ENCODE measurements around the gene APC. TPM values are rescaled to one million over a fixed set of nuclear protein-coding genes. Genes with fewer than 3 reads are reported as not detected.
A peak's percentile ranks its signal among the peaks of the same experiment; 100 is the strongest.

APC gene
- total RNA-seq, 2 experiments from 2014 or later: 21.8 to 22.8 TPM

DNA sequence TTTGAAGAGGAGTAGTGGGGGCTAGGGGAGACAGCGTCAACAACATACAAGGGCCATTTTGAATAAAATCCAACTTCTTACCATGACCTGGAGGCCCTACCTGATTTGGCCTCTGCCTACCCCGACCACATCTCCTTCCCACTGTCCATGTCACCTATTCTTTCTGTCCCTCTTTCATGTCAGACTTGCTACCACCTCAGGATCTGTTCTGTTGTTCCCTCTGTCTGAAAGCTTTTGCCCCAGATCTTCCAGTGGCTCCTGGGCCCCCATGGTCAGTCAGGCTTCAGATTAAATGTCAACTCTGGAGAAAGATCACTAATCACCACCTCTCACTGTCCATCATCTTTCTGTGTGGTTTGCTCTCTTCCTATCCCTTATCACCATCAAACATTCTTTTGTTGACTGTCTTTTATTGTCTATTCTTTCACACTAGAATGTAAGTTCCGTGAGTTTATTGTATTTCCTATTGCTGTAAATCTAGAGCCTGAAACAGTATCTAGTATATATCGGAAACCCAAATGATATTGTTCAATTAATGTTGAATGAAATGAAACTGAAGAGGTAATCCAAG is 31.2 kb upstream of the APC start:
- ChIA-PET POLR2A (interaction anchor here (1.8 to 3.5 kb wide), 3 partner anchors 14 to 32 kb away, joined by 5 to 21 read pairs (median 5); partner anchors contain the start of gene APC), CTCF (no interaction called here)
- no peaks in the 10 kb centered on the region for H3K36me3 ChIP-seq (ENCODE audit: insufficient read depth, low read length)
- no peaks in the 10 kb centered on the region for H3K9me3 ChIP-seq (ENCODE audit: control insufficient read depth in 1 of 2, insufficient read depth in 1 of 2, low read length in 2 of 2)
- Mint-ChIP-seq H3K4me1 (ENCODE audit: low read depth) (peaks cover 53% of the 10 kb centered on the region), H3K27ac (peak overlapping the region; percentile 83), H3K4me3 (peak overlapping the region; percentile 94), H3K36me3 (ENCODE audit: low read depth) (peaks cover 6% of the 10 kb centered on the region), H3K9me3 (no peaks in the 10 kb centered on the region), H3K27me3 (no peaks in the 10 kb centered on the region)
- peak overlapping the region; percentile 10 to 24 for H3K27ac ChIP-seq (ENCODE audit: low read depth in 1 of 2, low read length in 2 of 2)
- no peak for DNase-seq
- peaks cover 36% of the 10 kb centered on the region for H3K4me1 ChIP-seq (ENCODE audit: insufficient read depth, low read length)
- intact Hi-C loops (cut with DNase I, micrococcal nuclease): loop anchor here (5.0 to 10.0 kb wide), 8 partner anchors 36 to 1612 kb away; partner anchors contain the start of genes DCP2 (in 1 of the 2), NREP (in 1 of the 2), REEP5 (in 1 of the 2) and SRP19 (in 1 of the 2)
- TF ChIP-seq CTCF (IDR thresholded peaks at IDR 0.05): no peak
- no peaks in the 10 kb centered on the region for H3K27me3 ChIP-seq (ENCODE audit: control insufficient read depth in 1 of 2, insufficient read depth in 2 of 2, low read length in 2 of 2)
- peak overlapping the region; percentile 87 for H3K4me3 ChIP-seq (ENCODE audit: low read length)
- no peak for ATAC-seq (ENCODE audit: poor library complexity)

DNA sequence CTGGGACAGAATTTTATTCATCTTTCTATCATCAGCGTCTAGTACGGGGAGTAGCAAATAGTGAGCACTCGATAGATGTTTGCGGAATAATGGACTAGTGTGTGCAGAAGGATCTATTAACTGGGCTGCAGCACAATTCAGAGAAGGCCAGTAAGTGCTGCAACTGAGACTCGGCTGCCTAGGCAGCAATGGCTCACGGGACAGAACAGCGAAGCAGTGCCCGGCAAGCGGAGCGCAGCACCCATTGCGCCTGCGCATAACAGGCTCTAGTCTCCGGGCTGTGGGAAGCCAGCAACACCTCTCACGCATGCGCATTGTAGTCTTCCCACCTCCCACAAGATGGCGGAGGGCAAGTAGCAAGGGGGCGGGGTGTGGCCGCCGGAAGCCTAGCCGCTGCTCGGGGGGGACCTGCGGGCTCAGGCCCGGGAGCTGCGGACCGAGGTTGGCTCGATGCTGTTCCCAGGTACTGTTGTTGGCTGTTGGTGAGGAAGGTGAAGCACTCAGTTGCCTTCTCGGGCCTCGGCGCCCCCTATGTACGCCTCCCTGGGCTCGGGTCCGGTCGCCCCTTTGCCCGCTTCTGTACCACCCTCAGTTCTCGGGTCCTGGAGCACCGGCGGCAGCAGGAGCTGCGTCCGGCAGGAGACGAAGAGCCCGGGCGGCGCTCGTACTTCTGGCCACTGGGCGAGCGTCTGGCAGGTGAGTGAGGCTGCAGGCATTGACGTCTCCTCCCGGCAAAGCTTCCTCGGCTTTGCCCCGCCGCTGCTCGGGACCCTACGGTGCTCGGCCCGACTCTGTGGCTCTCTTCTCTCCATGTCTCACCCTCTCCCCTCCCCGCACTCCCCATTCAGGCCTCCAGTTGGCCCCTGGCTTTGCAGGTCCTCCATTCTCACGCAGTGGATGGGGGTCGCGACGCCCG is 30.2 kb upstream of the APC start:
- intact Hi-C loops (cut with DNase I, micrococcal nuclease): loop anchor here (2.0 to 10.0 kb wide), 9 partner anchors 35 to 1613 kb away; partner anchors contain the start of genes DCP2 (in 1 of the 2), NREP (in 1 of the 2), REEP5 (in 1 of the 2) and SRP19 (in 1 of the 2)
- H3K36me3 Mint-ChIP-seq (ENCODE audit: low read depth): peaks cover 6% of the 10 kb centered on the region
- H3K27ac Mint-ChIP-seq: peak overlapping the region; percentile 83
- Histone ChIP-seq H3K4me1 (ENCODE audit: insufficient read depth, low read length) (peaks cover 39% of the 10 kb centered on the region), H3K9me3 (ENCODE audit: control insufficient read depth in 1 of 2, insufficient read depth in 1 of 2, low read length in 2 of 2) (no peaks in the 10 kb centered on the region), H3K27me3 (ENCODE audit: control insufficient read depth in 1 of 2, insufficient read depth in 2 of 2, low read length in 2 of 2) (no peaks in the 10 kb centered on the region), H3K27ac (ENCODE audit: low read depth in 1 of 2, low read length in 2 of 2) (peak overlapping the region; percentile 65 to 82), H3K36me3 (ENCODE audit: insufficient read depth, low read length) (no peaks in the 10 kb centered on the region), H3K4me3 (ENCODE audit: low read length) (peak overlapping the region; percentile 87)
- TF ChIP-seq CTCF (IDR thresholded peaks at IDR 0.05): no peak
- H3K4me1 Mint-ChIP-seq (ENCODE audit: low read depth): peaks cover 62% of the 10 kb centered on the region
- CTCF ChIA-PET: interaction anchor here (1.0 to 1.1 kb wide), 3 partner anchors 17 to 214 kb away, joined by 3 to 4 read pairs (median 3); partner anchors contain the start of gene REEP5
- no peaks in the 10 kb centered on the region for H3K27me3 Mint-ChIP-seq
- ATAC-seq (ENCODE audit: poor library complexity) (peak; percentile 93), DNase-seq (peak; percentile 88 to 99 (median 96))
- H3K9me3 Mint-ChIP-seq: no peaks in the 10 kb centered on the region
- H3K4me3 Mint-ChIP-seq: peak overlapping the region; percentile 94
- POLR2A ChIA-PET: interaction anchor here (0.8 to 3.5 kb wide), 7 partner anchors 9 to 547 kb away, joined by 3 to 21 read pairs (median 5); partner anchors contain the start of genes APC, DCP2 and REEP5

GRCh38 chr5:112708103-112708622 is 29.5 kb upstream of the APC start:
- CTCF ChIA-PET: interaction anchor here (1.0 to 1.1 kb wide), 3 partner anchors 16 to 213 kb away, joined by 3 to 4 read pairs (median 3); partner anchors contain the start of gene REEP5
- POLR2A ChIA-PET: interaction anchor here (0.8 to 3.5 kb wide), 8 partner anchors 8 to 547 kb away, joined by 3 to 21 read pairs (median 5); partner anchors contain the start of genes APC, DCP2 and REEP5
- Histone ChIP-seq H3K4me3 (ENCODE audit: low read length) (peak overlapping the region; percentile 87), H3K27ac (ENCODE audit: low read depth in 1 of 2, low read length in 2 of 2) (peak overlapping the region in 1 of 2 donors; percentile 82), H3K9me3 (ENCODE audit: control insufficient read depth in 1 of 2, insufficient read depth in 1 of 2, low read length in 2 of 2) (no peaks in the 10 kb centered on the region), H3K4me1 (ENCODE audit: insufficient read depth, low read length) (peaks cover 45% of the 10 kb centered on the region), H3K27me3 (ENCODE audit: control insufficient read depth in 1 of 2, insufficient read depth in 2 of 2, low read length in 2 of 2) (no peaks in the 10 kb centered on the region), H3K36me3 (ENCODE audit: insufficient read depth, low read length) (no peaks in the 10 kb centered on the region)
- Mint-ChIP-seq H3K36me3 (ENCODE audit: low read depth) (peaks cover 7% of the 10 kb centered on the region), H3K27ac (peak overlapping the region; percentile 83), H3K4me3 (peak overlapping the region; percentile 94), H3K4me1 (ENCODE audit: low read depth) (peaks cover 66% of the 10 kb centered on the region), H3K9me3 (no peaks in the 10 kb centered on the region), H3K27me3 (no peaks in the 10 kb centered on the region)
- peak in 2 of 14 experiments; percentile 6 to 10 for DNase-seq
- no peak for ATAC-seq (ENCODE audit: poor library complexity)
- intact Hi-C loops (cut with DNase I, micrococcal nuclease): loop anchor here (2.0 to 10.0 kb wide), 9 partner anchors 34 to 1613 kb away; partner anchors contain the start of genes DCP2 (in 1 of the 2), NREP (in 1 of the 2), REEP5 (in 1 of the 2) and SRP19 (in 1 of the 2)
- no peak for TF ChIP-seq CTCF (IDR thresholded peaks at IDR 0.05)

All from CD4-positive, alpha-beta T cell (primary cell).